Transverse colon (tissue), 4 donors: ENCODE data around the gene SLC25A10.

Experiments used
- CTCF ChIP-seq, 5 experiments: fragments of 200-600 bp in 3 of 5; fragments of 450-650 bp in 2 of 5; sonication (generic) in 3 of 5; IDR thresholded peaks; 1 replicate in 2 of 5; 2 replicates in 3 of 5; pipeline ENCODE4 v1.5.1; 2016 to 2017; ENCODE audit warnings: antibody characterized with exemption in 5 of 5, inconsistent platforms in 3 of 5, mild to moderate bottlenecking in 2 of 5, moderate library complexity in 1 of 5
- EP300 ChIP-seq: sonication (generic); formaldehyde crosslinking; IDR thresholded peaks from one replicate; pipeline ENCODE4 v1.6.1; 2017; ENCODE audit warnings: antibody characterized with exemption, low read depth
- POLR2A ChIP-seq: fragments of 450-650 bp; IDR thresholded peaks from one replicate; pipeline ENCODE4 v1.6.1; 2016; ENCODE audit warnings: antibody characterized with exemption, mild to moderate bottlenecking, moderate library complexity
- POLR2AphosphoS5 ChIP-seq, 3 donors: sonication (generic); formaldehyde crosslinking; IDR thresholded peaks; one replicate each; pipeline ENCODE4 v1.6.1; 2016; ENCODE audit warnings: antibody characterized with exemption in 3 of 3

GRCh38 chr17:81727324-81728031, 15.4 kb downstream of the SLC25A10 start:
- TF ChIP-seq CTCF (IDR thresholded peaks at IDR 0.05) (peak in 1 of 5 experiments; percentile 21), POLR2A (peak; percentile 29), EP300 (no peak), POLR2AphosphoS5 (IDR thresholded peaks at IDR 0.05) (peak in 1 of 3 donors; percentile 68)
